Measurements from ENCODE around the gene SYT14.

GRCh38 chr1:210087058-210087457, 149.0 kb downstream of the SYT14 start:
- TF ChIP-seq, protein P1, sequence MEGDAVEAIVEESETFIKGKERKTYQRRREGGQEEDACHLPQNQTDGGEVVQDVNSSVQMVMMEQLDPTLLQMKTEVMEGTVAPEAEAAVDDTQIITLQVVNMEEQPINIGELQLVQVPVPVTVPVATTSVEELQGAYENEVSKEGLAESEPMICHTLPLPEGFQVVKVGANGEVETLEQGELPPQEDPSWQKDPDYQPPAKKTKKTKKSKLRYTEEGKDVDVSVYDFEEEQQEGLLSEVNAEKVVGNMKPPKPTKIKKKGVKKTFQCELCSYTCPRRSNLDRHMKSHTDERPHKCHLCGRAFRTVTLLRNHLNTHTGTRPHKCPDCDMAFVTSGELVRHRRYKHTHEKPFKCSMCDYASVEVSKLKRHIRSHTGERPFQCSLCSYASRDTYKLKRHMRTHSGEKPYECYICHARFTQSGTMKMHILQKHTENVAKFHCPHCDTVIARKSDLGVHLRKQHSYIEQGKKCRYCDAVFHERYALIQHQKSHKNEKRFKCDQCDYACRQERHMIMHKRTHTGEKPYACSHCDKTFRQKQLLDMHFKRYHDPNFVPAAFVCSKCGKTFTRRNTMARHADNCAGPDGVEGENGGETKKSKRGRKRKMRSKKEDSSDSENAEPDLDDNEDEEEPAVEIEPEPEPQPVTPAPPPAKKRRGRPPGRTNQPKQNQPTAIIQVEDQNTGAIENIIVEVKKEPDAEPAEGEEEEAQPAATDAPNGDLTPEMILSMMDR (conservative IDR thresholded peaks at IDR 0.05; ENCODE audit: low read length): no peak
- no peak for TF ChIP-seq EZH2phosphoT487 (IDR thresholded peaks at IDR 0.05; ENCODE audit: borderline replicate concordance)
